Measurements from ENCODE around the gene DIPK1C.

Gene DIPK1C

GRCh38 chr18:74451148-74451547 is 6.0 kb downstream of the DIPK1C start:
- DNase-seq (ENCODE audit: low read depth), result no peak

- no peak for DNase-seq (ENCODE audit: low read depth)
These were observed 6.5 kb downstream of the DIPK1C start for GRCh38 chr18:74450626-74451025.

- DNase-seq (ENCODE audit: low read depth), result no peak
These were observed 9.5 kb downstream of the DIPK1C start for GRCh38 chr18:74447404-74448152.

- no peak for DNase-seq (ENCODE audit: low read depth)
These were observed 10.3 kb downstream of the DIPK1C start for GRCh38 chr18:74446631-74447403.

GRCh38 chr18:74446178-74446577 is 10.9 kb downstream of the DIPK1C start:
- no peak for DNase-seq (ENCODE audit: low read depth)

GRCh38 chr18:74445585-74445984 is 11.5 kb downstream of the DIPK1C start:
- no peak for DNase-seq (ENCODE audit: low read depth)

GRCh38 chr18:74444104-74444503 is 13.0 kb downstream of the DIPK1C start:
- no peak for DNase-seq (ENCODE audit: low read depth)

- no peak for DNase-seq (ENCODE audit: low read depth)
These were observed 16.2 kb downstream of the DIPK1C start for GRCh38 chr18:74440808-74441427.

GRCh38 chr18:74438091-74438490 is 19.0 kb downstream of the DIPK1C start:
- no peak for DNase-seq (ENCODE audit: low read depth)

GRCh38 chr18:74436158-74436769 is 20.8 kb downstream of the DIPK1C start:
- DNase-seq (ENCODE audit: low read depth), result no peak

- no peak for DNase-seq (ENCODE audit: low read depth)
These were observed 21.4 kb downstream of the DIPK1C start for GRCh38 chr18:74435740-74436139.

- DNase-seq (ENCODE audit: low read depth), result no peak
These were observed 22.6 kb downstream of the DIPK1C start for GRCh38 chr18:74434466-74434865.

GRCh38 chr18:74430806-74431571 is 26.1 kb downstream of the DIPK1C start:
- DNase-seq (ENCODE audit: low read depth), result no peak

GRCh38 chr18:74430231-74430630 is 26.9 kb downstream of the DIPK1C start:
- DNase-seq (ENCODE audit: low read depth), result no peak

GRCh38 chr18:74429096-74429495 is 28.0 kb downstream of the DIPK1C start:
- DNase-seq (ENCODE audit: low read depth), result no peak

- DNase-seq (ENCODE audit: low read depth), result no peak
These were observed 29.5 kb downstream of the DIPK1C start for GRCh38 chr18:74427442-74428112.

- no peak for DNase-seq (ENCODE audit: low read depth)
These were observed 31.2 kb downstream of the DIPK1C start for GRCh38 chr18:74425876-74426275.

- DNase-seq (ENCODE audit: low read depth), result no peak
These were observed 31.9 kb downstream of the DIPK1C start for GRCh38 chr18:74425161-74425560.

- no peak for DNase-seq (ENCODE audit: low read depth)
These were observed 34.6 kb downstream of the DIPK1C start for GRCh38 chr18:74422541-74422940.

GRCh38 chr18:74420926-74421325 is 36.2 kb downstream of the DIPK1C start:
- DNase-seq (ENCODE audit: low read depth), result no peak

- no peak for DNase-seq (ENCODE audit: low read depth)
These were observed 36.6 kb downstream of the DIPK1C start for GRCh38 chr18:74420481-74420880.
